SU-DHL-6 (cell line): ENCODE data around the gene CENPB.

Experiments
- CTCF ChIP-seq: fragments of 200-600 bp; sonication (generic); IDR thresholded peaks from one replicate; pipeline ENCODE4 v1.5.1; 2017; ENCODE audit warnings: antibody characterized with exemption, mild to moderate bottlenecking, low read length, moderate library complexity; ENCODE audit not compliant: insufficient read depth, poor library complexity, severe bottlenecking
- EZH2phosphoT487 ChIP-seq: fragments of 200-600 bp; sonication (generic), shearing (Covaris generic); conservative IDR thresholded peaks from 2 replicates; pipeline ENCODE4 v1.6.1; 2018; ENCODE audit warnings: mild to moderate bottlenecking, antibody characterized with exemption, low read length, moderate library complexity, mixed read lengths

GRCh38 chr20:3764659-3765058 is 21.9 kb downstream of the CENPB start:
- TF ChIP-seq CTCF = no peak
- no peak for TF ChIP-seq EZH2phosphoT487
